Lung (tissue), 12 donors: ENCODE data around the gene ONECUT3. TPM values are rescaled to one million over a fixed set of nuclear protein-coding genes. Genes with fewer than 3 reads are reported as not detected.

Source experiments
- ATAC-seq: fragments of 200-7000 bp; cut with Tn5 transposase; one replicate; pipeline ENCODE4 v1.9.1; 2020; ENCODE audit warnings: moderate number of reproducible peaks; ENCODE audit not compliant: insufficient read depth, low FRiP score
- DNase-seq, 3 donors: peaks; one replicate each; pipeline ENCODE4 v3.0.0-alpha.2; 2013 to 2017
- H3K27ac ChIP-seq, 2 donors: one replicate each; pipeline ENCODE4 v1.5.1; 2013; ENCODE audit warnings: mild to moderate bottlenecking in 2 of 2, moderate library complexity in 2 of 2, control low read depth in 1 of 2, inconsistent platforms in 1 of 2, low read depth in 1 of 2, low read length in 1 of 2
- H3K27me3 ChIP-seq, 3 donors: one replicate each; pipeline ENCODE4 v1.5.1; 2013; ENCODE audit warnings: low read length in 2 of 3; ENCODE audit not compliant: control insufficient read depth in 3 of 3, insufficient read depth in 3 of 3
- H3K36me3 ChIP-seq, 4 donors: one replicate each; pipeline ENCODE4 v1.5.1; 2013; ENCODE audit warnings: low read length in 4 of 4, mild to moderate bottlenecking in 1 of 4, moderate library complexity in 1 of 4; ENCODE audit not compliant: control insufficient read depth in 4 of 4, insufficient read depth in 4 of 4
- H3K4me1 ChIP-seq, 5 donors: one replicate each; pipeline ENCODE4 v1.5.1; 2013; ENCODE audit warnings: low read length in 5 of 5, mild to moderate bottlenecking in 2 of 5, moderate library complexity in 1 of 5; ENCODE audit not compliant: control insufficient read depth in 5 of 5, insufficient read depth in 5 of 5
- H3K4me3 ChIP-seq: one replicate; pipeline ENCODE4 v1.5.1; 2013; ENCODE audit warnings: mild to moderate bottlenecking, control low read depth, moderate library complexity
- H3K9ac ChIP-seq, 2 donors: one replicate each; pipeline ENCODE4 v1.5.1; 2013; ENCODE audit warnings: low read length in 2 of 2, control low read depth in 1 of 2; ENCODE audit not compliant: insufficient read depth in 1 of 2
- H3K9me3 ChIP-seq, 4 donors: one replicate each; pipeline ENCODE4 v1.5.1; 2013; ENCODE audit warnings: low read length in 3 of 4, mild to moderate bottlenecking in 1 of 4, moderate library complexity in 1 of 4; ENCODE audit not compliant: control insufficient read depth in 4 of 4, insufficient read depth in 3 of 4
- WGBS, 2 donors: extraction: QIAGEN DNeasy Blood & Tissue Kit; methylation state at CpG; one replicate each; pipeline ENCODE4 v1.1.7; 2013; 5-methylcytosine and 5-hydroxymethylcytosine counted together
- polyA plus RNA-seq, 2 donors: library from polyadenylated mRNA; stranded (reverse); fragments of 200-250 nt; gene quantifications; one replicate each; pipeline ENCODE4 v1.2.1, GENCODE V29; 2013
- total RNA-seq, 2 donors: library from RNA; depleted of rRNA in 1 of 2; stranded (reverse); fragments of >200 nt in 1 of 2; gene quantifications; one replicate each; pipeline ENCODE4 v1.2.1, GENCODE V29; 2014 to 2021
- TF ChIP-seq, protein P1 (sequence below): IDR thresholded peaks from 2 replicates; pipeline ENCODE4 v1.5.1; 2012; ENCODE audit warnings: mild to moderate bottlenecking; ENCODE audit errors: control extremely low read depth, extremely low read depth
- donor health status: control.
- donor health status: control.
- donor health status: Bipolar disorder and iron deficiency.
- donor health status: healthy.
- donor health status: DM: yes; HTN: yes; CAD: no.

ONECUT3 gene
- total and polyA plus RNA-seq, 4 donors: not detected

GRCh38 chr19:1749373-1750342, 3.6 kb upstream of the ONECUT3 start:
- H3K27ac ChIP-seq: no peak overlapping the region
- H3K9ac ChIP-seq: no peak overlapping the region
- H3K27me3 ChIP-seq: peaks cover 49 to 80% (median 55%) of the 10 kb centered on the region in 3 donors
- ATAC-seq (no peak), DNase-seq (no peak)
- no peaks in the 10 kb centered on the region for H3K36me3 ChIP-seq
- WGBS, 2 donors: 2% methylated on average over 71 to 99 of the region's 99 CpGs
- no peak overlapping the region for H3K4me3 ChIP-seq
- H3K9me3 ChIP-seq: peaks cover 0 to 7% (median 0%) of the 10 kb centered on the region in 4 donors
- peaks cover 0 to 20% (median 0%) of the 10 kb centered on the region in 5 donors for H3K4me1 ChIP-seq
- TF ChIP-seq, protein P1, sequence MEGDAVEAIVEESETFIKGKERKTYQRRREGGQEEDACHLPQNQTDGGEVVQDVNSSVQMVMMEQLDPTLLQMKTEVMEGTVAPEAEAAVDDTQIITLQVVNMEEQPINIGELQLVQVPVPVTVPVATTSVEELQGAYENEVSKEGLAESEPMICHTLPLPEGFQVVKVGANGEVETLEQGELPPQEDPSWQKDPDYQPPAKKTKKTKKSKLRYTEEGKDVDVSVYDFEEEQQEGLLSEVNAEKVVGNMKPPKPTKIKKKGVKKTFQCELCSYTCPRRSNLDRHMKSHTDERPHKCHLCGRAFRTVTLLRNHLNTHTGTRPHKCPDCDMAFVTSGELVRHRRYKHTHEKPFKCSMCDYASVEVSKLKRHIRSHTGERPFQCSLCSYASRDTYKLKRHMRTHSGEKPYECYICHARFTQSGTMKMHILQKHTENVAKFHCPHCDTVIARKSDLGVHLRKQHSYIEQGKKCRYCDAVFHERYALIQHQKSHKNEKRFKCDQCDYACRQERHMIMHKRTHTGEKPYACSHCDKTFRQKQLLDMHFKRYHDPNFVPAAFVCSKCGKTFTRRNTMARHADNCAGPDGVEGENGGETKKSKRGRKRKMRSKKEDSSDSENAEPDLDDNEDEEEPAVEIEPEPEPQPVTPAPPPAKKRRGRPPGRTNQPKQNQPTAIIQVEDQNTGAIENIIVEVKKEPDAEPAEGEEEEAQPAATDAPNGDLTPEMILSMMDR: no peak

GRCh38 chr19:1750343-1751021, 2.8 kb upstream of the ONECUT3 start:
- no peak for ATAC-seq
- no peak for DNase-seq
- H3K4me3 ChIP-seq: no peak overlapping the region
- 3 to 5% methylated on average over 14 of the region's 14 CpGs for WGBS, 2 donors
- no peak overlapping the region for H3K27ac ChIP-seq
- H3K27me3 ChIP-seq: peaks cover 49 to 76% (median 54%) of the 10 kb centered on the region in 3 donors
- peaks cover 0 to 7% (median 0%) of the 10 kb centered on the region in 4 donors for H3K9me3 ChIP-seq
- H3K9ac ChIP-seq: no peak overlapping the region
- H3K36me3 ChIP-seq: no peaks in the 10 kb centered on the region
- peaks cover 0 to 26% (median 0%) of the 10 kb centered on the region in 5 donors for H3K4me1 ChIP-seq
- TF ChIP-seq, protein P1: no peak

DNA sequence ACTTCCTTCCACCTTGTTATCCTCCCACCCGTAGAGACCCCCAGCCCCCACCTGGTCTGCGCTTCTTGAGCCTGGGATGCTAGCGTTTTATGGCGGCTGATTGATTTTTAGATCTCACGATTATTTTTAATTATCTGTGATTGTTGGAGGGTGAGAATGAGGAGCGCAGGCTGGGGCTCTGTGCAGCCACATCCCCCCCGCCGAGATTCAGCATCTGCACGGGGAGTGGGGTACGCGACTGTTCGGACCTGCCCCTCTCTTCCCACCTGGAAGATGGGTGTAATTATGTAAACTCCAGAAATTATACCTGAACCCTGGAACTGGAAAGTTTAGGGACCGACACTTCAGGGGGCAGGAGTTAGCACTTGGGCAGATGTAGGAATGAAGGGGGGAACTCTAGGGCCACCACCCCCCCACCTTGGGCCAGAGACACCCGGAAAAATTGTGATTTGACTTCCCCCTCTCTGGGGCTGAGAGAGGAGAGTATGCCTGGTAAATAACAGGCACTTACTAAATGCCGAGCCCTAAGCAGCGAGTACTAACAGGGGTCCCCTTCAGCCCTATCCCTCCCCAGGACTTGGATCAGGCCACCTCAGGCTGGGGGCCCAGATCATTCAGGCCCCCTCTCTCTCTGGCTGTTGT, 1.8 kb upstream of the ONECUT3 start:
- DNase-seq (no peak), ATAC-seq (no peak)
- Histone ChIP-seq H3K4me1 (peaks cover 0 to 26% (median 0%) of the 10 kb centered on the region in 5 donors), H3K9me3 (peaks cover 0 to 7% (median 0%) of the 10 kb centered on the region in 4 donors), H3K27ac (no peak overlapping the region), H3K36me3 (no peaks in the 10 kb centered on the region), H3K27me3 (peaks cover 54 to 76% (median 58%) of the 10 kb centered on the region in 3 donors), H3K4me3 (no peak overlapping the region), H3K9ac (no peak overlapping the region)
- 7 to 8% methylated on average over 16 of the region's 16 CpGs for WGBS, 2 donors
- TF ChIP-seq, protein P1: no peak
